ENCODE measurements around the gene EOMES.

Gene EOMES

DNA sequence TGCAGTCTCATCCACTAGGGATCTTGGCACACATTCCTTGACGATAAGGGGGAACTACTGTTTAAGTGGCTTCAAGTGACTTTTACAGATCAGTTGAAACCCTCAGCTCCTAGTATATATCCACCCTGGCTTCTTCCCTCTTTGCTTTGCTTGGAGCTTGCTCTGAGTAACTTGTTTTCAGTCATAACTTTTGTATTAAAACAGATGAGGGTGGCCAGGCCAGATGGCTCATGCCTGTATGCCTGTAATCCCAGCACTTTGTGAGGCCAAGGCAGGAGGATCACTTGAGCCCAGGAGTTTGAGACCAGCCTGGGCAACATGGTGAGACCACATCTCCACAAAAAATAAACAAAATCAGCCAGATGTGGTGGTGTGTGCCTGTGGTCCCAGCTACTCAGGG, 42.4 kb downstream of the EOMES start:
- no peak for DNase-seq

- no peak for DNase-seq
These were observed 43.9 kb downstream of the EOMES start for GRCh38 chr3:27678234-27678633.

DNA sequence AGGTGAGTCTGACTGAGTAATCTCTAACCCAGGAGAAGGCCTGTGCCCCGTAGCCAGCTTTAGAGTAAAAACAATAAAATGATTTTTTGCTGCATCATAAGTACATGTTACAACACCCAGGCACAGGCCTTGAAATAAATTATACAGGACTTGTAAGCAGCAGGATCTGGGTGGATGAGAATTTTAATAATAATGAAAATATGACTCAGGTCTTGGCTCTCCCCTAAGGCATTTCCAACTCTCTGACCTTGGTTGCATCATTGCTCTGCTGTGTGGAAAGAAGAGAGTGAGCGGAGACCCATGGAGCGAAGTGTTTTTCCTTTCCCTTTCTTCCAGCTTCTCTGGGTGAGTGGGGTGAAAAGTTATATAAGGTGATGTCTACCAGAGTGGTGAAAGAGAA, 44.6 kb downstream of the EOMES start:
- DNase-seq = no peak

DNA sequence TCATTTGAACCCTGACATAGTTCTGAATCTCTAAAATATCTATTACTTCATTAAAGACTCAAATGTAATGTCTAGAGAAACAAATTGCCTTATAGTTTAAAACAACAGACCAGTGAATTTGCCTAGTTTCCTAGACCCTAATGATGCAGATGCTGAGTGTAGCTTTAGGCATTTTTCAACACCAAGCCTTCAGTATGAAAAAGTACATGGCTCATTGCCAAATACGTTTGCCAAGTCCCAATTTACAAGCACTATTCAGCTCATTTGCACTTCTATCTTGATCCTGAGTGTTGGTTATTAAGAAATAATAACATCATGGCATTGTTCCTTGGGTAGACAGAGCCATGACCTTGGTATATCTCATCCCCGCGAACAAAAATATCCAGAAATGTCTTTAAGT, 46.8 kb downstream of the EOMES start:
- no peak for DNase-seq

DNA sequence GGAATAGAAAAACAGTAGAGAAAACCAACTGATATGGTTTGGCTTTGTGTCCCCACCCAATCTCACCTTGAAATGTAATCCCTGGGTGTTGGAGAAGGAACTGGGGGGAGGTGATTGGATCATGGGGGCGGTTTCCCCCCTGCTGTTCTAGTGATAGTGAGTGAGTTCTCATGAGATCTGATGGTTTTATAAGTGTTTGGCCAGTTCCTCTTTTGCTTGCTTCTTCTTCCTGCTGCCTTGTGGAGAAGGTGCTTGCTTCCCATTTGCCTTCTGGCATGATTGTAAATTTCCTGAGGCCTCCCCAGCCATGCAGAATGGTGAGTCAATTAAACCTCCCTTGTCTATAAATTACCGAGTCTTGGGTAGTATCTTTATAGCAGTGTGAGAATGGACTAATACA, 48.4 kb downstream of the EOMES start:
- peak; percentile 22 for DNase-seq

GRCh38 chr3:27671101-27671500, 51.0 kb downstream of the EOMES start:
- DNase-seq = no peak

DNA sequence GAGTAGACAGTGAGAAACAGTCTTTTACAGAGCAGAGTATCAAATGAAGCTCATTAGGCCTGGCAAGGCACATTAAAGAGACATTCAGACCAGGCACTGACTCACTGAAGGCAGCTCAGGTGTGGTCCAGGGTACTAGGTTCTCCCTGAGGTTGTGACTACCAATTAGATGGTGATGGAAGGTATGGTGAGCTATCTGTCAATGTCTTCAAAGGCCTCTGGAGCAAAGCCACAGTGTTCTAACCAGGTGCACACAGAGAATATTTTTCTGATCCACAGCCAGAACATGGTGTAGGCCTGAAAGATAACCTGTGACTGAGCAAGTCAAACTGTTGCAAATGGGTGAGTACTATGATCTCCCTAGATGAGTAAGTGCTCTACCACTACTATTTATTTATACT, 51.5 kb downstream of the EOMES start:
- DNase-seq = no peak

GRCh38 chr3:27669591-27669990, 52.5 kb downstream of the EOMES start:
- no peak for DNase-seq

DNA sequence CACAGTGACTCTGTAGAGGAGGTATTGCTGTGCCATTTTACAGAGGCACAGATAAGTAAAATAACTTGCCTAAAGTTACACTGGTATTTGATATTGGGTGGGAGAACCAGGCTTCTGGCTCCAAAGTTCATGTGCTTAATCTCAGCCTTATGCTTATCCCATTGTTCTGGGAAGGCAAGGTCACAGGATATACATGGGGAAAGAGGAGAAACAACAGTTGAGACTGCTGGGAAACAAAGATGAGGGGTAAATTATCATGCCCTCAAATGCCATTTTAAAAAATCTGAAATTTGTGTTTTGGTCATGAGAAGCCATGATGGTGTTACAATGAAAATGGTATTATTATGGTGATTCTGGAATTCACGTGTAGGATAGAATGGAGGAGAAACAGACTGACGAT, 54.4 kb downstream of the EOMES start:
- DNase-seq = no peak

DNA sequence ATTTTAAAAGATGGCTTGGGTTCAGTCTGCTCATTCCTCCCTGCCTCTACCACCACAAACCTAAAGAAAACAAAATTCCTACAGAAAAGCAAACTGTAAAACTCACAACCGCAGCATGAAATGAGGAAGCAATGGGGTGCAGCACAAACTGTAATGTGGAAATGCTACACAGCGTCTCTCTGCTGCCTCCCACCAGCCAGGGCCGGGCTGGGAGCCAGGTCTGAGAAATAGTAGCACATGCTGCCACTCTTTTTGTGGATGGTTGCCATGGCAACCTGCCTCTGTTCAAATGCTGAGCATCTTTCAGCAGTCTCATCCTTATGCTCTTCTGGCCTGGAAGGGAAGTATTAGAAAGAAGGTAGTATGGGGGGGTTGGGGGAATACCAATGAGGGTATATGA, 55.4 kb downstream of the EOMES start:
- peak; percentile 79 for DNase-seq

- peak; percentile 29 for DNase-seq
These were observed 55.9 kb downstream of the EOMES start for GRCh38 chr3:27666272-27666671.
